BJ (cell line): ENCODE measurements around the gene ADA. TPM values are rescaled to one million over a fixed set of nuclear protein-coding genes. Genes with fewer than 3 reads are reported as not detected.
A peak's percentile ranks its signal among the peaks of the same experiment; 100 is the strongest.

Experiments used
- CTCF ChIA-PET: fragments of 350-600 bp; formaldehyde crosslinking; extraction: SDS; loops from one replicate; lab custom pipeline; 2021; ENCODE audit warnings: antibody characterized with exemption, inconsistent platforms; lab: Yijun Ruan, JAX
- POLR2A ChIA-PET: fragments of 300-600 bp; sonication (Branson Sonifier 250); formaldehyde crosslinking; extraction: SDS; loops from one replicate; lab custom pipeline; 2021; ENCODE audit warnings: antibody characterized with exemption; lab: Charles Lee
- DNase-seq: peaks from one replicate; pipeline ENCODE4 v3.0.0-alpha.2; 2011; ENCODE audit warnings: low read depth
- H3K27me3 ChIP-seq: 2 replicates; pipeline ENCODE4 v1.6.0; 2011; ENCODE audit warnings: low read length; ENCODE audit not compliant: control insufficient read depth, insufficient read depth
- H3K36me3 ChIP-seq: 2 replicates; pipeline ENCODE4 v1.5.1; 2011; ENCODE audit warnings: low read length; ENCODE audit not compliant: control insufficient read depth, insufficient read depth
- H3K4me3 ChIP-seq: 2 replicates; pipeline ENCODE4 v1.5.1; 2011; ENCODE audit warnings: low read depth, mild to moderate bottlenecking, control low read depth, low read length
- polyA plus RNA-seq: library from polyadenylated mRNA; depleted of rRNA; stranded (reverse); fragments of >200 nt; gene quantifications from 2 replicates; pipeline ENCODE4 v1.2.3, GENCODE V29; 2011
- TF ChIP-seq, protein P1 (sequence below): IDR thresholded peaks from 2 replicates; pipeline ENCODE4 v1.5.1; 2011; ENCODE audit warnings: low read depth, mild to moderate bottlenecking, control low read depth, inconsistent platforms, low read length, moderate library complexity; ENCODE audit not compliant: insufficient read depth

Gene ADA
- polyA plus RNA-seq, 1 experiment: 24.7 TPM

DNA sequence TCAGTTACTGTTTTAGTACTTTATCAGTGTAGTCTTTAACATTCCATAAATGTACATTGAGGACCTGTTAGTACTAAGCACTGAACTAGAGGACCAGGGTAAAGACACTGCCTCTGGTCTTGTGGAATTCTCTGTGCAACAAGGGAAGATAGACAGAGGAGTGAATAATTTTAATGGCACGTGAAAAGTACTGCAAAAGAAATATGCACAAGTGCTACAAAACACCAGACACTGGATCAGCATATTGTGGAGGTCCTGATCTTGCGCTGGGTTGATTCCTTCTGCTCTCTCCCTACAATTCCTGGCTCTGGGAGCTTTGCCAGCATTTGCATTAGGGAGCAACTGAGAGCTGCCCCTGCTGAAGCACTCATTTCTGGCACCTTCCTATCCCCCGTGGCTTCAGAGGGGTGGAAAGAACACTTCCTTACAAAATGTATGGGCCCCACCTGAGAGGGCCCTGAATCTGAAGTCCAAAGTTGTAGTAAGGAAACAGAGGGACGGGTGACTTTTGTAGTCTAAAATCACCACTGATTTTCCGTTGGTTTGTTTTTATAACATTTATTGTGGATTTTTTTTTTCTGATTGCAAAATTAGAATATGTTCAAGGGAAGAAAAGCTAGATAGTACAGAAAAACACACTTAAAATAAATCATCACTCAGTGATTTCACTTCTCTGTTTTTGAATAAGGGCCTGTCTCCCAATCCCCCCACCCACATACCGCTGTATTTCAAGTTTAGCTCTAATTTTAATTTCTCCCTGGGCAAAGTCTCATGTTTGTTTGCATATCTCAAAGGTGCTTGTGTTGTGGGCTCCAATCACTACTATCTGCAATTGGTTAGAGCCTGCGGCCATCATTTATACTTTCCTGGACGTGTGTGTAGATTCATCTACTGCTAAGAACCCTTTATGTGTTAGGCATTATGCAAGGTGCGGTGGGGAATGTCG is 64.2 kb downstream of the ADA start:
- POLR2A ChIA-PET: interaction anchor here (0.6 to 0.7 kb wide), 2 partner anchors 50 to 392 kb away, joined by 3 to 4 read pairs; no protein-coding TSS in a partner anchor
- Histone ChIP-seq H3K4me3 (no peak overlapping the region), H3K27me3 (no peaks in the 10 kb centered on the region), H3K36me3 (peaks cover 9% of the 10 kb centered on the region)
- DNase-seq: no peak
- TF ChIP-seq, protein P1, sequence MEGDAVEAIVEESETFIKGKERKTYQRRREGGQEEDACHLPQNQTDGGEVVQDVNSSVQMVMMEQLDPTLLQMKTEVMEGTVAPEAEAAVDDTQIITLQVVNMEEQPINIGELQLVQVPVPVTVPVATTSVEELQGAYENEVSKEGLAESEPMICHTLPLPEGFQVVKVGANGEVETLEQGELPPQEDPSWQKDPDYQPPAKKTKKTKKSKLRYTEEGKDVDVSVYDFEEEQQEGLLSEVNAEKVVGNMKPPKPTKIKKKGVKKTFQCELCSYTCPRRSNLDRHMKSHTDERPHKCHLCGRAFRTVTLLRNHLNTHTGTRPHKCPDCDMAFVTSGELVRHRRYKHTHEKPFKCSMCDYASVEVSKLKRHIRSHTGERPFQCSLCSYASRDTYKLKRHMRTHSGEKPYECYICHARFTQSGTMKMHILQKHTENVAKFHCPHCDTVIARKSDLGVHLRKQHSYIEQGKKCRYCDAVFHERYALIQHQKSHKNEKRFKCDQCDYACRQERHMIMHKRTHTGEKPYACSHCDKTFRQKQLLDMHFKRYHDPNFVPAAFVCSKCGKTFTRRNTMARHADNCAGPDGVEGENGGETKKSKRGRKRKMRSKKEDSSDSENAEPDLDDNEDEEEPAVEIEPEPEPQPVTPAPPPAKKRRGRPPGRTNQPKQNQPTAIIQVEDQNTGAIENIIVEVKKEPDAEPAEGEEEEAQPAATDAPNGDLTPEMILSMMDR: no peak
- CTCF ChIA-PET: interaction anchor here (1.2 to 2.3 kb wide), 4 partner anchors 11 to 66 kb away, joined by 3 to 13 read pairs (median 6); partner anchors contain the start of gene SERINC3

DNA sequence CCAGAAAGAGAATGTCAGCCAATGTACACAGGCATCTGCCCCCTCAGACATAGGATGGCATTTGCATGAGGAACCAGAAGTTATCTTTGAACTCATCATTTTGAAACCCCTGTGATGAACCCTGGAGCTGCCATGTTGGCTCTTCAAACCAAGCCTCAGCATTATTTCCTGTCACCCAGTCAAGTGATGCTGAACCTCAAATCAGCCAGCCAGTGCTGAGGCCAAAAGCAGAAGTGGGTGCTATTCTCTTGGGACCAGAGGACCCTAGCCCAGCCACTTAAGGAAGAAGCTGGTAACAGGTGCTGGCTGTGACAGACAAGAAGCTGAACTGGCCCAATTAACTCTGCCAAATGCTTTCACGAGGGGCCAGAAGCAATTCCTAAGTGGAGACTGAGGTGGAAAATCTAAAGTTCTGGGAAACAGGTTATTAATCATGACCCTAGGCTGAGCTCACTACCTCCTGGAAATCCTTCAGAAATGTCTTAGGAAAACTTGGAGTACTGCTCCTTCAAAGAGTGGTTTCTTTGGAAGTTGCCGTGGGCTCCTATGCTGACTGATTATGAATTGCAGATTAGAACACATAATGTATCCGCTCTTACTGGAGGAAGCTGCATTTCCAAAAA is 65.1 kb downstream of the ADA start:
- DNase-seq: no peak
- Histone ChIP-seq H3K27me3 (no peaks in the 10 kb centered on the region), H3K36me3 (peaks cover 6% of the 10 kb centered on the region), H3K4me3 (no peak overlapping the region)
- POLR2A ChIA-PET: interaction anchor here (0.6 kb wide), 1 partner anchor 51 kb away, joined by 3 read pairs; no protein-coding TSS in a partner anchor
- CTCF ChIA-PET: interaction anchor here (0.8 to 2.3 kb wide), 7 partner anchors 8 to 65 kb away, joined by 3 to 13 read pairs (median 4); partner anchors contain the start of gene SERINC3
- TF ChIP-seq, protein P1: no peak

DNA sequence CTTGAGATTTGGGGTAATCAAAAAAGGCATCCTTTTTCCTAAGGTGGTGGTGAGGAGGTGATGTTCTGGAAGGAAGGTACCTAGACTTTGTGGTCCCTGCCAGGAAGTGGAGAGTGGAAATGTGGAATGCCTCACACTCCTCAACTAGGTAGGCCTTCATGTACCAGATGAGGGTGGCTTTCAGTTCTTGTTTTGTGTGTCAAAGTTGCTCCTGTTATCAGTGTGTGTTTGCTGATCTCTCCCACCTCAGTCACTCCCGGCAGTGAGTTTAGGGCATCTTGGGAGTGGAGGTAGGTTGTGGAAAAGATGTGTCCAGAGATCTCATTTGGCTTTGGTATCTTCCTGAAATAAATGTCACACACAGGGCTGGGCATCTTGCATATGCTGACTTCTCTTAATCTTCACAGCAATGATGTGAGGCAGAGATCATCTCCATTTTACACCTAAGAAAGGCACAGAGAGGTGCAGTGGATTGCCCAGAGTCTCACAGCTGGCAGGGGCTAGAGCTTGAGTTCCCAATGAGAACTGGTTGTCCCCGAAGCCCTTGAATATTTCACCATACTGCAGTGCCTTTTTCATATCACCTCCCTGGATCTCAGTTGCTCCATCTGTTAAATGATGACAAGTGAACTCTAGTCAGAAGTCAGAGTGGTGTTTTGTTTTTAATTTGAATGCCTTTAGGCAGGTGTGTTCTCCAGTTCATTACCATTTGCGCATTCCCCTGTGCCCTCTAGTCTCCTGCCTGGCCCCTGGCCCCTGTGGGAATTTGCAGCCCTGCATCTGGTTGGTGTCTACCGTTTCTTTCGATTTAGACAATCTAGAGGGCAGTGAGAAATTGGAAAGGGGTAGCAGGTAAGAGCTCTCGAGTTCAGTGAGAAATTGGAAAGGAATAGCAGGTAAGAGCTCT is 66.2 kb downstream of the ADA start:
- no peak for DNase-seq
- POLR2A ChIA-PET: interaction anchor here (0.7 kb wide), 1 partner anchor 68 kb away, joined by 5 read pairs; no protein-coding TSS in a partner anchor
- H3K4me3 ChIP-seq: no peak overlapping the region
- H3K27me3 ChIP-seq: no peaks in the 10 kb centered on the region
- TF ChIP-seq, protein P1: no peak
- CTCF ChIA-PET: interaction anchor here (0.8 to 2.3 kb wide), 6 partner anchors 9 to 64 kb away, joined by 3 to 13 read pairs (median 4); partner anchors contain the start of gene SERINC3
- H3K36me3 ChIP-seq: no peaks in the 10 kb centered on the region

DNA sequence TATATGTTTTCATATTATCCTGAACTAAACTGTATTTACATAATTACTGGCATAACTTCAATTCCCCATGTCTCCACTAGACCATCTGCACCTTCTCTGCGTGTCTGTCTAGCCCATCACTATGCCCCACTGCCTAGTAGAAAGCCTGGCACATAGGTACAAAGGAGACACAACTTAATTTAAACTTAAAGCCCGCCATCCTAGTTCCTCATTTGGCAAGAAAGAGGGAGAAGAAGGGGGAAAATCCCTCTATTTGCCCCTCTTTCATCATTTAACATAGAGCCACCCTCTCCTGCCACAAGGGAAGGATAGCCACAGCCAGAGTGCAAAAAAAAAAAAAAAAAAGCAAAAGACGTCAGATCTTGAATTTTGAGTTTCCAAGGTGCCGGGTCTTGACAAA is 67.3 kb downstream of the ADA start:
- no peak for DNase-seq
- TF ChIP-seq, protein P1: no peak
- no peaks in the 10 kb centered on the region for H3K36me3 ChIP-seq
- ChIA-PET POLR2A (no interaction called here), CTCF (interaction anchor here (1.8 kb wide), 1 partner anchor 25 kb away, joined by 17 read pairs; no protein-coding TSS in a partner anchor)
- H3K27me3 ChIP-seq: no peaks in the 10 kb centered on the region
- peak overlapping the region; percentile 50 for H3K4me3 ChIP-seq
